Ovary (tissue), 9 donors: Measurements from ENCODE around the gene TNS3. TPM values are rescaled to one million over a fixed set of nuclear protein-coding genes. Genes with fewer than 3 reads are reported as not detected.
A peak's percentile ranks its signal among the peaks of the same experiment; 100 is the strongest.

Experiments
- DNase-seq, 5 donors: peaks; one replicate each; pipeline ENCODE4 v3.0.0-alpha.2; 2019 to 2020
- H3K27ac ChIP-seq, 2 donors: fragments of 200-600 bp; one replicate each; pipeline versions ENCODE4 v1.5.1 to v1.8.0; 2019 to 2022
- H3K27me3 ChIP-seq: fragments of 200-600 bp; one replicate; pipeline ENCODE4 v1.8.0; 2022
- H3K36me3 ChIP-seq: fragments of 200-600 bp; sonication (generic); one replicate; pipeline ENCODE4 v1.5.1; 2019
- H3K4me1 ChIP-seq: one replicate; pipeline ENCODE4 v1.8.1; 2013; ENCODE audit warnings: mild to moderate bottlenecking, moderate library complexity; ENCODE audit not compliant: insufficient read depth
- H3K4me3 ChIP-seq: fragments of 200-600 bp; sonication (generic); one replicate; pipeline ENCODE4 v1.5.1; 2017
- H3K9me3 ChIP-seq, 2 donors: fragments of 200-600 bp in 1 of 2; sonication (generic) in 1 of 2; one replicate each; pipeline versions ENCODE4 v1.5.1 to v1.8.1; 2013 to 2019; ENCODE audit warnings: mild to moderate bottlenecking in 1 of 2, moderate library complexity in 1 of 2
- CTCF ChIP-seq, 3 donors: fragments of 450-650 bp in 2 of 3; fragments of 200-600 bp in 1 of 3; IDR thresholded peaks; one replicate each; pipeline versions ENCODE4 v1.5.1 to v1.8.0; 2016 to 2022; ENCODE audit warnings: antibody characterized with exemption in 3 of 3, mild to moderate bottlenecking in 1 of 3
- EP300 ChIP-seq: sonication (generic); formaldehyde crosslinking; IDR thresholded peaks from one replicate; pipeline ENCODE4 v1.6.1; 2017; ENCODE audit warnings: antibody characterized with exemption
- POLR2A ChIP-seq: fragments of 450-650 bp; IDR thresholded peaks from one replicate; pipeline ENCODE4 v1.6.1; 2017; ENCODE audit warnings: antibody characterized with exemption, mild to moderate bottlenecking, moderate library complexity
- WGBS, 3 donors: extraction: QIAGEN DNeasy Blood & Tissue Kit in 1 of 3; methylation state at CpG; one replicate each; pipeline versions ENCODE4 v1.1.5 to v1.1.7; 2013 to 2017; 5-methylcytosine and 5-hydroxymethylcytosine counted together
- intact Hi-C, 4 donors: fragments of 100-400 bp; cut with DNase I; formaldehyde crosslinking; loops; one replicate each; pipeline versions ENCODE4 v1.11.0 to v1.15.1; 2022 to 2023
- polyA plus RNA-seq, 2 donors: library from polyadenylated mRNA; stranded (reverse); fragments of 200-250 nt in 1 of 2; fragments of 350-450 nt in 1 of 2; fragmentation: Illumina TruSeq in 1 of 2; extraction: RNeasy Lipid Tissue Mini Kit (QIAGEN cat#74804) in 1 of 2; gene quantifications; one replicate each; pipeline ENCODE4 v1.2.3, GENCODE V29; 2013 to 2014
- total RNA-seq, 7 donors: library from RNA; depleted of rRNA in 2 of 7; stranded (reverse); fragments of >200 nt in 2 of 7; fragmentation: NEBNext Ultra II Directional in 3 of 7; extraction: Animal tissue kit (Norgen Biotek cat#: 25700) in 3 of 7; gene quantifications; one replicate each; pipeline versions ENCODE4 v1.1.0 to v1.2.4, GENCODE V29; 2016 to 2023
- donor health status: DM: no; HTN: no; CAD: no; lungs with moderate emphysema.
- donor health status: DM: no; HTN: no; CAD: no.
- donor health status: Bipolar disorder and iron deficiency.
- donor health status: DM: yes; HTN: yes; CAD: no.
- donor health status: DM: no; HTN: no; CAD: no.
- donor health status: DM: yes; HTN: yes; CAD: no.

The TNS3 gene
- total and polyA plus RNA-seq, 9 donors = 36.6 to 137 (median 91.3) TPM

DNA sequence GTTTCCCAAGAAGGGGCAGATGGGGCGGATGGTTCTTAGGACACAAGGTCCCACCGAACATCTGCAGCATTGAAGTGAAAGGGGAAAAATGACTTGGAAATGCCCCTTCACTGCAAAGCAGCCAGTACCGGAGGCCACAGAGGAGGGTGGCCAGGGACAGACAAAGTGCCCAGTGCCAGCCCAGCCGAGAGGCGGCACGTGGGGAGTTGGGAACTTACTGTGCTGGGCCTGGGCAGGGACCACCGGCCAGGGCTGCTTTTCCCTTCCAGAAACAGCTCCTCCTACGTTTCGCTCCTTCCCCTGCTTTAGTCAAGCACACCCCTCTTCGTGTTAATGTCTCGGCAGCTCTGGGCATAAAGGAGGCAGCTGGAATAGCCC lies 129.2 kb downstream of the TNS3 start:
- no peak for DNase-seq

GRCh38 chr7:47452295-47452694 lies 129.6 kb downstream of the TNS3 start:
- DNase-seq = no peak
- H3K4me3 ChIP-seq = no peak overlapping the region
- TF ChIP-seq CTCF (IDR thresholded peaks at IDR 0.05) = no peak
- TF ChIP-seq POLR2A = no peak
- TF ChIP-seq EP300 = no peak
- no peak overlapping the region for H3K27ac ChIP-seq
- no peaks in the 10 kb centered on the region for H3K36me3 ChIP-seq
- intact Hi-C loops = no loop called here
- peaks cover 20% of the 10 kb centered on the region for H3K4me1 ChIP-seq
- no peaks in the 10 kb centered on the region for H3K27me3 ChIP-seq
- 66 to 78% (median 74%) methylated on average over 3 of the region's 3 CpGs for WGBS, 3 donors
- no peaks in the 10 kb centered on the region for H3K9me3 ChIP-seq

More for the DNA sequence above, 129.2 kb downstream of the TNS3 start:
- Histone ChIP-seq H3K27me3 (no peaks in the 10 kb centered on the region), H3K9me3 (no peaks in the 10 kb centered on the region), H3K27ac (peak overlapping the region in 1 of 2 donors; percentile 35), H3K36me3 (no peaks in the 10 kb centered on the region), H3K4me1 (peaks cover 23% of the 10 kb centered on the region), H3K4me3 (no peak overlapping the region)
- TF ChIP-seq CTCF (IDR thresholded peaks at IDR 0.05) = no peak
- TF ChIP-seq EP300 = no peak
- TF ChIP-seq POLR2A = no peak
- intact Hi-C loops = no loop called here
- WGBS, 3 donors = 65 to 81% (median 71%) methylated on average over 11 of the region's 11 CpGs

DNA sequence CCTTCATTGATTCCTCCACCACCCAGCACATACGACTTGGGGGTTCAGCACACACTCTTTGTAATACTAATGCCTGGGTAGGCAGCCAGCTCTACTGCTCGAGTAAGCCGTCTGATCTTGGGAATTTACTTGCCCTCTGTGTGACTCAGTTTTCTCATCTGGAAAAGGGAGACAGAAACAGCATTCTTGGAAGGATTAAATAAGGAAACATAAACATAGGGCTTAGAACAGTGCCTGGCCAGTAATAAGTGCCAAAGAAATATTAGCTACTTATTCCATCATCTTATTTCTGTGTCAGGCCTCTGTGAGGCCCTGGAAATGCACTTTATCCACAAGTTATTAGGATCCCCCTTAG lies 130.1 kb downstream of the TNS3 start:
- TF ChIP-seq EP300 (no peak), POLR2A (no peak), CTCF (IDR thresholded peaks at IDR 0.05) (no peak)
- no peak for DNase-seq
- peaks cover 20% of the 10 kb centered on the region for H3K4me1 ChIP-seq
- 42 to 67% (median 47%) methylated on average over 3 of the region's 3 CpGs for WGBS, 3 donors
- H3K27ac ChIP-seq = no peak overlapping the region
- intact Hi-C loops = no loop called here
- H3K27me3 ChIP-seq = no peaks in the 10 kb centered on the region
- H3K4me3 ChIP-seq = no peak overlapping the region
- no peaks in the 10 kb centered on the region for H3K36me3 ChIP-seq
- H3K9me3 ChIP-seq = no peaks in the 10 kb centered on the region

GRCh38 chr7:47449810-47450590 lies 131.9 kb downstream of the TNS3 start:
- H3K4me3 ChIP-seq = no peak overlapping the region
- no peaks in the 10 kb centered on the region for H3K27me3 ChIP-seq
- intact Hi-C loops = no loop called here
- no peaks in the 10 kb centered on the region for H3K9me3 ChIP-seq
- peaks cover 20% of the 10 kb centered on the region for H3K4me1 ChIP-seq
- H3K36me3 ChIP-seq = no peaks in the 10 kb centered on the region
- no peak for TF ChIP-seq CTCF (IDR thresholded peaks at IDR 0.05)
- no peak for TF ChIP-seq POLR2A
- TF ChIP-seq EP300 = no peak
- H3K27ac ChIP-seq = no peak overlapping the region
- WGBS, 3 donors = 84 to 90% (median 87%) methylated on average over 11 of the region's 11 CpGs
- no peak for DNase-seq
